ENCODE data around the gene SWAP70.

The SWAP70 gene

DNA sequence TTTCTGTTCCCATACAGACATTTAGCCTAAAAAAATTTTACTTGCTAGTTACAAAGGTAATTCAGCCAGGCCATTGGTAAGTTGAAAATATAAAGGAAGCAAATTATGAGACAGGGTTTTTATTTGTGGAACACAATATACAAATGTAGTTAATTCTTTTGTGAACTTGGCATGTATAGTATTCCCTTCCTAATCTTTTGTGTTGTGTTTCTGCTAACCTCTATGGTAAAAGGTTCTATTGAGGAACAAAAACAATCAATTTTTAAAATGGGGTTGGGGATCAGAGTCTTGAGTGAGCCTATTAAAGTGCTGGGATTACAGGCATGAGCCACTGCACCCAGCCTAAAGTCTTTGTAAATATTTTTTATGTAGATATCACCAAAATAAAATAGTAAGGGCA is 14.1 kb downstream of the SWAP70 start:
- H3K4me3 ChIP-seq (ENCODE audit: low read depth, low read length): no peak overlapping the region; the same call in 1 of the 2 replicates
- TF ChIP-seq CTCF (IDR thresholded peaks at IDR 0.05; ENCODE audit: low read depth, low read length, missing control alignments): no peak
- no peak for DNase-seq (ENCODE audit: low read depth)

GRCh38 chr11:9678576-9678975 is 14.7 kb downstream of the SWAP70 start:
- H3K4me3 ChIP-seq (ENCODE audit: low read depth, low read length): peak overlapping the region; percentile 31
- no peak for TF ChIP-seq CTCF (IDR thresholded peaks at IDR 0.05; ENCODE audit: low read depth, low read length, missing control alignments)
- DNase-seq (ENCODE audit: low read depth): no peak

DNA sequence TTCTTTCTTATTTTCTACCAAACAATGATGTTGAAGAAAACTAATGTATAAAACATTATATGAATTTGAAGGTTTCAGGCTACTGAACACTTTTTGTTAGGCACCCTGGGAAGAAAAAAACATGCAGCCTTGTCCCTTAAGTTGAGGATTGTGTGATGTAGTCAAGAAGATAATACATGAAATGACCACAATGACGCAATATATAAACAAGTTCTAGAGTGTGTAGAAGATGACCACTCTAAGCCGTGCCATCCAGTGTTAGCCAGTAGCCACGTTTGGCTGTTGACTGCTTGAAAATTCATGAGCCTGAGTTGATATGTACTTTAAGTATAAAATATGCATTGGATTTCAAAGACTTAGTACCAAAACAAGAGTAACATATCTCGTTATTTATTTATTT is 16.2 kb downstream of the SWAP70 start:
- TF ChIP-seq CTCF (IDR thresholded peaks at IDR 0.05; ENCODE audit: low read depth, low read length, missing control alignments): no peak
- no peak overlapping the region; the same call in 1 of the 2 replicates for H3K4me3 ChIP-seq (ENCODE audit: low read depth, low read length)
- no peak for DNase-seq (ENCODE audit: low read depth)

- no peak for DNase-seq (ENCODE audit: low read depth)
- no peak for TF ChIP-seq CTCF (IDR thresholded peaks at IDR 0.05; ENCODE audit: low read depth, low read length, missing control alignments)
- H3K4me3 ChIP-seq (ENCODE audit: low read depth, low read length): peak overlapping the region; percentile 23; the same call in 1 of the 2 replicates
Measured at GRCh38 chr11:9681583-9682372, 17.9 kb downstream of the SWAP70 start.

GRCh38 chr11:9687711-9688477 is 24.0 kb downstream of the SWAP70 start:
- no peak overlapping the region; the same call in 1 of the 2 replicates for H3K4me3 ChIP-seq (ENCODE audit: low read depth, low read length)
- no peak for DNase-seq (ENCODE audit: low read depth)
- no peak for TF ChIP-seq CTCF (IDR thresholded peaks at IDR 0.05; ENCODE audit: low read depth, low read length, missing control alignments)

DNA sequence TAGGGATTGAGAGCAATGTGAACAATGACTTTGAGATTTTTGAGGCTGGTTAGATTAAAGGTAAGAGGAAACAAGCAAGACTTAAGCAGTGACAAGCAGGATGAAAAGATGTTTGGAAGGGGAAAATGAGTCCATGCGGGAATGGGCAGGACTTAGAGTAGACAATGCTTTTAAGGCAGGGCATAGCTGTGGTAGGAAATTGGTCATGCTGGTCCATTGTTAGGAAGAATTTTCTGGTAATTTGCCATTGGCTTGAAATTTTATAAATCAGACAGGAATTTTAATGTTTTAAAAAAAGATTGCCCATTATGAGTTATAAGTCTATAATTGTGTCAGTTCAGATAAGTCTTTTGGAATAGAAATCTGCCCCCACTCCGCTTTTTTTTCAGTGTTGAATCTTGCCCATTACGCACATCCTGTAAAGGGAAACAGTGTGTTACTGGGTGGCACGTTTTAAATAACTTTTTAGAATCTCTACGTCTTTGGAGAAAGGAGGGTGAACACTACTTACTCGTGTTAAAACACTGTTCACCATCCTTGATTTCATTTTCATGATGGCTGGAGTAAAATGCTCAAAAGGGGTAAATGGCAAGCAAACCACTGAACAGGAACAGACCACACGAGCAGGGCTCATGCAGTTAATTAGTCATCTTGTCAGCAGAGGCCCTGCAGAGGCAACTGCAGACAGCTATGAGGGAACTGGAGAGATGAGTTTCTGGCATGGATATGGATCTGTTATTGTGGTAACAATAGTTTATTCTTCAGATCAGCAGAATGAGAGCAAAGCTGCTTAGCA is 25.0 kb downstream of the SWAP70 start:
- DNase-seq (ENCODE audit: low read depth): peak; percentile 74
- TF ChIP-seq CTCF (IDR thresholded peaks at IDR 0.05; ENCODE audit: low read depth, low read length, missing control alignments): no peak
- peak overlapping the region; percentile 11; the same call in 1 of the 2 replicates for H3K4me3 ChIP-seq (ENCODE audit: low read depth, low read length)

Data from GM12864 (cell line).